Ishikawa (cell line): ENCODE results near the gene NME7.

ENCODE experiments used
- EP300 ChIP-seq: IDR thresholded peaks from 2 replicates; pipeline ENCODE4 v1.6.1; 2012; ENCODE audit warnings: borderline replicate concordance
- TAF1 ChIP-seq: IDR thresholded peaks from 2 replicates; pipeline ENCODE4 v1.6.1; 2012; ENCODE audit warnings: low read depth, mild to moderate bottlenecking
- YY1 ChIP-seq: IDR thresholded peaks from 2 replicates; pipeline ENCODE4 v1.6.1; 2012; ENCODE audit warnings: low read depth

DNA sequence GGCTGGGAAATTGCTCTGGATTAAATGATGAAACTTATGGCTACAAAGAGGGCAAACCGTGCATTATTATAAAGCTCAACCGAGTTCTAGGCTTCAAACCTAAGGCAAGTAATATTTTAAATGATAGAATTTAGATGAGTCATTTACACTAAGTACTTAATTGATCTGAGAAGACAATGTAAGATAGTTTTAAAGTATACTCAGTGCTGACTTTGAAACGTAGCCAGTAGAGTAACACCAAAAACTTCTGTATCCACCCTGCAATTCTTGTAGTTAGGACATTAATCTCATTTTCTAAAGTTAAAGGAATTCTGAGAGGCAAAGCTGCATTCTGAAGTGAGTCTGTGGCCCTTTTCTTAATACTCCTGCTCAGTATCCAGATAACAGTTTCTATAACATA lies 240.3 kb downstream of the NME7 start:
- no peak for TF ChIP-seq EP300
- no peak for TF ChIP-seq YY1
- TF ChIP-seq TAF1 = no peak
